Right atrium auricular region (tissue), 2 donors: ENCODE results near the gene NRG3. TPM values are rescaled to one million over a fixed set of nuclear protein-coding genes. Genes with fewer than 3 reads are reported as not detected.

Experiments
- DNase-seq: peaks from one replicate; pipeline ENCODE4 v3.0.0-alpha.2; 2019; ENCODE audit warnings: low spot score
- H3K27ac ChIP-seq, 2 donors: fragments of 200-600 bp; sonication (generic); 1 replicate in 1 of 2; 2 replicates in 1 of 2; pipeline ENCODE4 v1.5.1; 2016 to 2019
- H3K27me3 ChIP-seq, 2 donors: fragments of 200-600 bp; sonication (generic); one replicate each; pipeline versions ENCODE4 v1.5.1 to v1.6.0; 2017 to 2019
- H3K36me3 ChIP-seq: fragments of 200-600 bp; sonication (generic); one replicate; pipeline ENCODE4 v1.5.1; 2016
- H3K4me1 ChIP-seq, 2 donors: fragments of 200-600 bp; sonication (generic); one replicate each; pipeline versions ENCODE4 v1.5.1 to v1.6.0; 2017 to 2019
- H3K4me3 ChIP-seq, 2 donors: fragments of 200-600 bp; sonication (generic); 1 replicate in 1 of 2; 2 replicates in 1 of 2; pipeline ENCODE4 v1.5.1; 2017 to 2019; ENCODE audit warnings: mild to moderate bottlenecking in 1 of 2, moderate library complexity in 1 of 2
- H3K9me3 ChIP-seq, 2 donors: fragments of 200-600 bp; sonication (generic); one replicate each; pipeline ENCODE4 v1.5.1; 2019
- total RNA-seq, 2 donors: library from RNA; depleted of rRNA; stranded (reverse); fragments of >200 nt; gene quantifications; one replicate each; pipeline ENCODE4 v1.1.0, GENCODE V29; 2016
- TF ChIP-seq, protein P1 (sequence below), 2 donors: fragments of 200-600 bp; sonication (generic); IDR thresholded peaks; one replicate each; pipeline ENCODE4 v1.5.1; 2019; ENCODE audit warnings: antibody characterized with exemption in 2 of 2

The NRG3 gene
- total RNA-seq, 2 donors from 2014 or later = 0.70 to 1.4 TPM

DNA sequence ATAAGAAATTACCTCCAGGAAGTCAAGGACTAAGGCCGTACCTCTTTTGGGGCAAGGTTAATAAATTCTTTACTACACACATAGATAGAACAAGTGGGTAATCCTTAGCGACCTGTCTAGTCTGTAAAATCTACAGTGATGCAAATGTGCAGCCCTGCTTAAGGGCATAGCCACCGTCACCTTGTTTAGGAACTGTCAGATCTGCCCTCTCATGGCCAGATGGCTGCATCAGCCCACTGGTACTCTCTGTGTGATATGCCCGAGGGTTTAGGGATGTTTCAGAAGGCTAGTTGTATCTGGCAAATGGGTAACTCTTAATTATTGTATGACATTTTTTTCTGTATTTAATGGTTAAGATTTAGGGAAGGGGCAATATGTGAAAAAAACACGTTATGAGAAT is 74.3 kb downstream of the NRG3 start:
- H3K27ac ChIP-seq = no peak overlapping the region
- no peak overlapping the region for H3K4me3 ChIP-seq
- H3K36me3 ChIP-seq = no peaks in the 10 kb centered on the region
- no peaks in the 10 kb centered on the region for H3K9me3 ChIP-seq
- no peaks in the 10 kb centered on the region for H3K27me3 ChIP-seq
- H3K4me1 ChIP-seq = no peaks in the 10 kb centered on the region
- TF ChIP-seq, protein P1, sequence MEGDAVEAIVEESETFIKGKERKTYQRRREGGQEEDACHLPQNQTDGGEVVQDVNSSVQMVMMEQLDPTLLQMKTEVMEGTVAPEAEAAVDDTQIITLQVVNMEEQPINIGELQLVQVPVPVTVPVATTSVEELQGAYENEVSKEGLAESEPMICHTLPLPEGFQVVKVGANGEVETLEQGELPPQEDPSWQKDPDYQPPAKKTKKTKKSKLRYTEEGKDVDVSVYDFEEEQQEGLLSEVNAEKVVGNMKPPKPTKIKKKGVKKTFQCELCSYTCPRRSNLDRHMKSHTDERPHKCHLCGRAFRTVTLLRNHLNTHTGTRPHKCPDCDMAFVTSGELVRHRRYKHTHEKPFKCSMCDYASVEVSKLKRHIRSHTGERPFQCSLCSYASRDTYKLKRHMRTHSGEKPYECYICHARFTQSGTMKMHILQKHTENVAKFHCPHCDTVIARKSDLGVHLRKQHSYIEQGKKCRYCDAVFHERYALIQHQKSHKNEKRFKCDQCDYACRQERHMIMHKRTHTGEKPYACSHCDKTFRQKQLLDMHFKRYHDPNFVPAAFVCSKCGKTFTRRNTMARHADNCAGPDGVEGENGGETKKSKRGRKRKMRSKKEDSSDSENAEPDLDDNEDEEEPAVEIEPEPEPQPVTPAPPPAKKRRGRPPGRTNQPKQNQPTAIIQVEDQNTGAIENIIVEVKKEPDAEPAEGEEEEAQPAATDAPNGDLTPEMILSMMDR (IDR thresholded peaks at IDR 0.05) = no peak
- no peak for DNase-seq

DNA sequence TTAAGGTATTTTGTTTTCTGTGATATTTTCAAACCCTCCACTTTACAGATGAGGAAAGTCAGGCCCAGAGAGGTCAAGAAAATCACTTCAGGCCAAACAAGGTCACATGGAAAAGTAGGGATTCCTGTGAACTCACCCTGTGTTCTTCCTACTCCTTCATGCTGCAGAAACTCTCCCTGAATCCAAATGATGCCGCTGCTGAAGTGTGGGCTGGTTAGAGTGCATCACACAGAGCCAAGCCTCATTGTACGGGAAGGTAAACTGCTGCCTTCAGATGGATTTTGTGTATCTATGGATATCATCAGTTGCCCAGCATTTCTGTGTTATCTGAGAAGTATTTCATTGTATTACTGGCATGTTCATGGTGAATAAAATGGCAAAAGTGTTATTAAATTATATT is 75.4 kb downstream of the NRG3 start:
- Histone ChIP-seq H3K27me3 (no peaks in the 10 kb centered on the region), H3K27ac (no peak overlapping the region), H3K9me3 (no peaks in the 10 kb centered on the region), H3K36me3 (no peaks in the 10 kb centered on the region), H3K4me1 (no peaks in the 10 kb centered on the region), H3K4me3 (no peak overlapping the region)
- TF ChIP-seq, protein P1 (IDR thresholded peaks at IDR 0.05) = no peak
- DNase-seq = no peak

DNA sequence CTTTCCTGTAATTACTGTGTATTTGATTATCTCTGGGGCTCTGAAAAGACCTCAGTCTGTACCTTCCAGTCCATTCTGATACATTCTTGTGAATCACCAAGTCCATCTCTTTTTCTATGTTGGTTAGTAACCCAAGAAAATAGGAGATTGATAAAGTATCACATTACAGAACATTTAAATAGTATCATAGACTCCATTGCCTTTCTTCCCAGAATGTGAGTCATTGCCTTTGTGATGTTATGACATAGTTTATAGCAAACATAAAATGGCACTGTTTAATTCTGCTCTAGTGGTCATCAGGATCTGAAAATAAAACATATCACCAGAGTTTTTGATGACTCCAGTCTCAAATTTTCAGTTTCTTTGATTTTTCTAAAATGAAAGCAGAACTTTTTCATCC is 78.4 kb downstream of the NRG3 start:
- H3K27ac ChIP-seq = no peak overlapping the region
- H3K4me3 ChIP-seq = no peak overlapping the region
- TF ChIP-seq, protein P1 (IDR thresholded peaks at IDR 0.05) = no peak
- no peak for DNase-seq
- H3K4me1 ChIP-seq = no peaks in the 10 kb centered on the region
- H3K36me3 ChIP-seq = no peaks in the 10 kb centered on the region
- H3K27me3 ChIP-seq = no peaks in the 10 kb centered on the region
- H3K9me3 ChIP-seq = no peaks in the 10 kb centered on the region

DNA sequence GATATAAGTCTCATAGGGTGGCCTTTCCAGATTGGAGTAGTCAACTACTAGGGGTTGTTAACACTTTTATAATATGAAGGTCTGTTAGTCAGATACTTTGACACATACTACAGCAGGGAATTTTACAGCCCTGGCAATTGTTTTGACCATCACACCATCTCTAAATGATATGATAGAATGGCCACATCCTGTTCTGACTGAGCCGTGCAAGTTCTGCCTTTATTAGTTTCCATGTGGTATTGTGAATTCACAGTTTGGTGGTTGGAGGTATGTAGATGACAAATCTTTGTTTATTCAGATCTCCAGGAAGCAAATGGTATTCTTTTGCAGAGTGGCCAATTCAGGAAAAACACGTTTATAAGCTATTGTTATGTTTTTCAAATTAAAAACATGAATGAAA is 83.0 kb downstream of the NRG3 start:
- no peak overlapping the region for H3K27ac ChIP-seq
- no peak for DNase-seq
- TF ChIP-seq, protein P1 (IDR thresholded peaks at IDR 0.05) = no peak
- H3K4me1 ChIP-seq = no peaks in the 10 kb centered on the region
- no peaks in the 10 kb centered on the region for H3K27me3 ChIP-seq
- no peaks in the 10 kb centered on the region for H3K36me3 ChIP-seq
- H3K9me3 ChIP-seq = peaks cover 0 to 7% of the 10 kb centered on the region in 2 donors
- no peak overlapping the region for H3K4me3 ChIP-seq

DNA sequence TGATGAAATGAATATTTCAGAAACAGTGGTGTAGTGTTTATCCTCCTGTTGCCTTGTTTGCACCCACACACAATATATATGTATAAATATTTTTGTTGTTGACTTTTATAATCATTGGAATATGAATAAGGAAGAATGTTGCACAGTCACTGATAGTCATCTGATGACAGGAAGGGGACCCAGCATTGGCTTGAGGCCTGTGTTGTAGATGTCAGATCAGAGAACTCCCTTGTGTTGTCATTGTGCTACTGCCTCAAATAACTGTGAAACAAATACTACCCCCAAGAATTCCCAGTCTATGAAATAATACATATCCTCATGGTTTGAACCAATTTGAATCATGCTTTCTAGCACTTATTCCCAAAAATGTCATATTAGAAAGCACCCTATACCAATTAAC is 84.0 kb downstream of the NRG3 start:
- no peaks in the 10 kb centered on the region for H3K27me3 ChIP-seq
- no peaks in the 10 kb centered on the region for H3K4me1 ChIP-seq
- no peak overlapping the region for H3K4me3 ChIP-seq
- no peaks in the 10 kb centered on the region for H3K36me3 ChIP-seq
- DNase-seq = no peak
- TF ChIP-seq, protein P1 (IDR thresholded peaks at IDR 0.05) = no peak
- no peak overlapping the region for H3K27ac ChIP-seq
- peaks cover 0 to 7% of the 10 kb centered on the region in 2 donors for H3K9me3 ChIP-seq

DNA sequence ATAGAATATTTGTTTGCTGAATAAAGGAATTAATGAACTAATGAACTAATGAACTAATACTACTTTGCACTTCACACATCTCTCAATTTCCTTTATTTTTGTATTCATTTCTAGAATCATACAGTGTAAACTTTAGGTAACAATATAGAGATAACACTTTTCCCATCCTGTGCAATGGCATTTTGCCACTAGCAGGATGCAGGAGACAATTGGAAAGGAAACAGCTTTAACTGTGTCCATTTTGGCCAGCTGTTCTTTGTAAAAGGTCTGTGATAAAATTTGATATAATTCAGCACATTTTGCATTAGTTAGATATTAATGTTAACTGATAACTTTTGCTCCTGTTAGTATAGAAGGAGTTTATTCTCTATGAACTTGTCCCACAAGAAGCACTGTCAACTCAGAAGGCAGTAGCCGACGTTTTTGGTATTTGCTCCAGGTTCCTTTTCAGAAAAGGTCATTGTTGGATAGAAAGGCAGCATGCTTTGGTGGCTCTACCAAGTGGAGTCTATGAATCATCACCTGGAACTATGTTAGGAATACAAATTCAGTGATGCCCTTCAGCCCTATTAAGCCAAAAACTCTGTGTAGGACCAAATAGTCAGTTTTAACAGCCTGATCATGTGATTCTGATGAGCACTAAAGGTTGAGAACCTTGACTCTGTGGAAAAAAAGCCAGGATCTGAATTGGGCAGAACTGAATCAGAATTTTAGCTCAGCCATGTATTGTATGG is 86.6 kb downstream of the NRG3 start:
- no peak overlapping the region for H3K4me3 ChIP-seq
- DNase-seq = no peak
- TF ChIP-seq, protein P1 (IDR thresholded peaks at IDR 0.05) = no peak
- no peak overlapping the region for H3K27ac ChIP-seq
- H3K9me3 ChIP-seq = peaks cover 0 to 7% of the 10 kb centered on the region in 2 donors
- no peaks in the 10 kb centered on the region for H3K27me3 ChIP-seq
- no peaks in the 10 kb centered on the region for H3K4me1 ChIP-seq
- no peaks in the 10 kb centered on the region for H3K36me3 ChIP-seq
